Bronchial epithelial cell (primary cell): ENCODE measurements around the gene HMGN2. TPM values are rescaled to one million over a fixed set of nuclear protein-coding genes. Genes with fewer than 3 reads are reported as not detected.

Experiments
- DNase-seq: peaks from one replicate; pipeline ENCODE4 v3.0.0-alpha.2; 2010; ENCODE audit warnings: low read depth
- FAIRE-seq: peaks from 2 replicates; lab custom pipeline; 2011; peaks lifted over from hg19 to GRCh38; lab: Jason Lieb, UNC
- H3K27me3 ChIP-seq: 2 replicates; pipeline ENCODE4 v1.5.1; 2011; ENCODE audit warnings: low read length; ENCODE audit not compliant: control insufficient read depth, insufficient read depth
- H3K36me3 ChIP-seq: 2 replicates; pipeline ENCODE4 v1.5.1; 2011; ENCODE audit warnings: low read length; ENCODE audit not compliant: control insufficient read depth, insufficient read depth
- H3K4me3 ChIP-seq: 2 replicates; pipeline ENCODE4 v1.5.1; 2011; ENCODE audit warnings: mild to moderate bottlenecking, low read depth, low read length, control low read depth
- CTCF ChIP-seq: IDR thresholded peaks from 2 replicates; pipeline ENCODE4 v1.5.1; 2011; ENCODE audit warnings: mild to moderate bottlenecking, moderate library complexity, low read length, control low read depth, inconsistent platforms; ENCODE audit not compliant: insufficient read depth, severe bottlenecking
- total RNA-seq: library from RNA; depleted of rRNA; stranded (reverse); fragments of >200 nt; gene quantifications from 2 replicates; pipeline ENCODE4 v1.2.1, GENCODE V29; 2014

Gene HMGN2
- total RNA-seq, 1 donor from 2014 or later, result 87.9 TPM

DNA sequence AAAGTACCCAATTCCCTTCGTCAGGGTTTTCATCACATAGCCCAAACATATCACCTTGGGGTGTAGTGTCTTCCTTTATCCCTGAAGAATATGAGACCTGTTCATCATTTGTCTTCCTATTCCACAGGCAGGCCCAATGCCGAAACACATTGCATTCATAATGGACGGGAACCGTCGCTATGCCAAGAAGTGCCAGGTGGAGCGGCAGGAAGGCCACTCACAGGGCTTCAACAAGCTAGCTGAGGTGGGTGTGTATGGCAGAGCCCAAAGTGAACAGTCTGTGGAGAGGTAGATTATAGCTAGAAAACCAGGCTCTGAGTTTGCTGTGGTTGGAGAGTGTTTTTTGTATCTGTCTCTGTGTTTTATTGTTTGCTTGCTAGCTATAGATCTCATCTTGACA lies 34.2 kb upstream of the HMGN2 start:
- no peak for DNase-seq
- peaks cover 11% of the 10 kb centered on the region for H3K36me3 ChIP-seq
- TF ChIP-seq CTCF, result no peak

GRCh38 chr1:26440259-26440658 lies 32.0 kb upstream of the HMGN2 start:
- DNase-seq (no peak), FAIRE-seq (no peak)
- no peak for TF ChIP-seq CTCF
- H3K4me3 ChIP-seq, result no peak overlapping the region
- peaks cover 16% of the 10 kb centered on the region for H3K36me3 ChIP-seq
- no peaks in the 10 kb centered on the region for H3K27me3 ChIP-seq

More for the DNA sequence above, 34.2 kb upstream of the HMGN2 start:
- no peaks in the 10 kb centered on the region for H3K27me3 ChIP-seq
- FAIRE-seq, result peak; percentile 7
- H3K4me3 ChIP-seq, result no peak overlapping the region

- TF ChIP-seq CTCF, result no peak
- FAIRE-seq, result no peak
These were observed 22.4 kb upstream of the HMGN2 start for GRCh38 chr1:26449868-26450267.

DNA sequence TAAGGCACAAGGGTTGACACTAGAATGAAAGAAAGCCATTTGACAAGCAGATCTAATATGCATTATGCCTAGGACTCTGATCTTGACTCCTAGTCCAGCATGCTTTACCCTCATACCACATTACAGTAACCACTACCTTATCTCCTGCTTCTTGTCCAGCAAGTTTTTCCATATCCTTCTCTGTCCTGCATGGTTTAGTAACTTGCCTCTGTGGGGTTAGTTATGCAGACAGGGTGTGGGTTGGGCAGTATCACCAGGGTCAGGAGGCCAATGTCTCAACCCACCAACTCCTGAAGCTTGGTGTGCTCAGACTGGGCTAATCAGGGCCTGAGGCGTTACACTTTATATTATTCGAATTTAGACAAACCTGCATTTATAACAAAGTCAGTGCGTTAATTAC lies 21.3 kb upstream of the HMGN2 start:
- Histone ChIP-seq H3K4me3 (no peak overlapping the region), H3K27me3 (no peaks in the 10 kb centered on the region), H3K36me3 (peaks cover 16% of the 10 kb centered on the region)
- DNase-seq (no peak), FAIRE-seq (no peak)
- TF ChIP-seq CTCF, result no peak

More at GRCh38 chr1:26449868-26450267, 22.4 kb upstream of the HMGN2 start:
- Histone ChIP-seq H3K36me3 (peaks cover 18% of the 10 kb centered on the region), H3K27me3 (no peaks in the 10 kb centered on the region), H3K4me3 (no peak overlapping the region)
- DNase-seq, result no peak

- Histone ChIP-seq H3K4me3 (no peak overlapping the region), H3K36me3 (peaks cover 12% of the 10 kb centered on the region), H3K27me3 (no peaks in the 10 kb centered on the region)
- TF ChIP-seq CTCF, result no peak
- no peak for FAIRE-seq
- DNase-seq, result no peak
These were observed 19.6 kb upstream of the HMGN2 start for GRCh38 chr1:26452459-26453183.

DNA sequence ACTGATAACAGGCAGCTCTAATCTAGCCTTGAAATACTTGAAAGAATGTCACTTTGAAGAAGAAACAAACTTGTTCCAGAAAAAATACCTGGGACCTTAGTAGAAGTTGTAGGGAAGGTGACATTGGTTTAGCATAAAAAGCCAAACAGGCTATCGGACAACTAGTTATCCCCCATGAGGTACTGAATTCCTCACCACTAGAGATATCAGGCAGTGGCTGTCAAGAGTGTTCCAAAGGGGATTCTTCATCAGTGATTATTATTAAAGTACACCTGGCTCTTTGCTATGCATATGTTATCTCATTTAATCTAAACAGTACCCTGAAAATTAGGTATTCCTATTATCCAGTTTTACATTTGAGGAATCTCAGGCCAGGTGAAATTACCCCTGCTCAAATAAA lies 13.1 kb upstream of the HMGN2 start:
- no peak overlapping the region for H3K4me3 ChIP-seq
- FAIRE-seq (no peak), DNase-seq (no peak)
- no peak for TF ChIP-seq CTCF
- peaks cover 10% of the 10 kb centered on the region for H3K36me3 ChIP-seq
- no peaks in the 10 kb centered on the region for H3K27me3 ChIP-seq
